Measurements from ENCODE around the gene FOXC2. TPM values are rescaled to one million over a fixed set of nuclear protein-coding genes. Genes with fewer than 3 reads are reported as not detected.
A peak's percentile ranks its signal among the peaks of the same experiment; 100 is the strongest.

FOXC2 gene
- total and polyA plus RNA-seq, 2 donors (not counting 1 experiment from before 2014, with no cell fraction given) = 0.50 to 1.1 TPM

- Histone ChIP-seq H3K9ac (ENCODE audit: insufficient read depth, low read length) (no peak overlapping the region), H3K4me1 (ENCODE audit: control insufficient read depth, extremely low read depth, insufficient read depth, low read length) (peaks cover 32% of the 10 kb centered on the region), H3K36me3 (ENCODE audit: control insufficient read depth, insufficient read depth, low read length) (no peaks in the 10 kb centered on the region), H3K4me3 (replicated peaks in 1 of 4; ENCODE audit: control extremely low read depth in 1 of 4, insufficient read depth in 1 of 4, low read depth in 3 of 4, low read length in 4 of 4) (no peak overlapping the region), H3K9me3 (ENCODE audit: control insufficient read depth, insufficient read depth, low read depth, low read length) (no peaks in the 10 kb centered on the region), H4K20me1 (ENCODE audit: control insufficient read depth, extremely low read depth, insufficient read depth, low read length) (no peaks in the 10 kb centered on the region), H2AFZ (ENCODE audit: low read length) (no peak overlapping the region), H3K27ac (ENCODE audit: insufficient read depth, low read length) (peak overlapping the region; percentile 46), H3K79me2 (ENCODE audit: control insufficient read depth, insufficient read depth, low read length) (no peaks in the 10 kb centered on the region), H3K27me3 (ENCODE audit: control insufficient read depth, insufficient read depth, low read length) (no peaks in the 10 kb centered on the region), H3K4me2 (ENCODE audit: extremely low read depth, insufficient read depth, low read length) (peak overlapping the region; percentile 37)
- TF ChIP-seq CTCF (conservative IDR thresholded peaks at IDR 0.05 in 1 of 2, IDR thresholded peaks at IDR 0.05 in 1 of 2; ENCODE audit: low read depth in 1 of 2, low read length in 2 of 2) (no peak), EZH2 (IDR thresholded peaks at IDR 0.05; ENCODE audit: low read length, missing control alignments) (no peak)
- peak; percentile 89 to 98 for DNase-seq (ENCODE audit: low read depth in 2 of 2)
Observed at GRCh38 chr16:86590501-86591144, 24.0 kb downstream of the FOXC2 start.

GRCh38 chr16:86591270-86591669, 24.6 kb downstream of the FOXC2 start:
- Histone ChIP-seq H4K20me1 (ENCODE audit: control insufficient read depth, extremely low read depth, insufficient read depth, low read length) (no peaks in the 10 kb centered on the region), H3K79me2 (ENCODE audit: control insufficient read depth, insufficient read depth, low read length) (no peaks in the 10 kb centered on the region), H3K36me3 (ENCODE audit: control insufficient read depth, insufficient read depth, low read length) (no peaks in the 10 kb centered on the region), H2AFZ (ENCODE audit: low read length) (no peak overlapping the region), H3K27me3 (ENCODE audit: control insufficient read depth, insufficient read depth, low read length) (no peaks in the 10 kb centered on the region), H3K27ac (ENCODE audit: insufficient read depth, low read length) (no peak overlapping the region), H3K4me1 (ENCODE audit: control insufficient read depth, extremely low read depth, insufficient read depth, low read length) (peaks cover 26% of the 10 kb centered on the region), H3K9ac (ENCODE audit: insufficient read depth, low read length) (no peak overlapping the region), H3K4me3 (replicated peaks in 1 of 4; ENCODE audit: control extremely low read depth in 1 of 4, insufficient read depth in 1 of 4, low read depth in 3 of 4, low read length in 4 of 4) (no peak overlapping the region), H3K9me3 (ENCODE audit: control insufficient read depth, insufficient read depth, low read depth, low read length) (no peaks in the 10 kb centered on the region), H3K4me2 (ENCODE audit: extremely low read depth, insufficient read depth, low read length) (no peak overlapping the region)
- TF ChIP-seq CTCF (conservative IDR thresholded peaks at IDR 0.05 in 1 of 2, IDR thresholded peaks at IDR 0.05 in 1 of 2; ENCODE audit: low read depth in 1 of 2, low read length in 2 of 2) (no peak), EZH2 (IDR thresholded peaks at IDR 0.05; ENCODE audit: low read length, missing control alignments) (no peak)
- DNase-seq (ENCODE audit: low read depth in 2 of 2) = no peak

- Histone ChIP-seq H4K20me1 (ENCODE audit: control insufficient read depth, extremely low read depth, insufficient read depth, low read length) (no peaks in the 10 kb centered on the region), H3K9ac (ENCODE audit: insufficient read depth, low read length) (no peak overlapping the region), H3K36me3 (ENCODE audit: control insufficient read depth, insufficient read depth, low read length) (no peaks in the 10 kb centered on the region), H2AFZ (ENCODE audit: low read length) (no peak overlapping the region), H3K27ac (ENCODE audit: insufficient read depth, low read length) (no peak overlapping the region), H3K9me3 (ENCODE audit: control insufficient read depth, insufficient read depth, low read depth, low read length) (no peaks in the 10 kb centered on the region), H3K4me1 (ENCODE audit: control insufficient read depth, extremely low read depth, insufficient read depth, low read length) (peaks cover 21% of the 10 kb centered on the region), H3K79me2 (ENCODE audit: control insufficient read depth, insufficient read depth, low read length) (no peaks in the 10 kb centered on the region), H3K4me2 (ENCODE audit: extremely low read depth, insufficient read depth, low read length) (peak overlapping the region; percentile 9), H3K27me3 (ENCODE audit: control insufficient read depth, insufficient read depth, low read length) (no peaks in the 10 kb centered on the region), H3K4me3 (replicated peaks in 1 of 4; ENCODE audit: control extremely low read depth in 1 of 4, insufficient read depth in 1 of 4, low read depth in 3 of 4, low read length in 4 of 4) (no peak overlapping the region)
- DNase-seq (ENCODE audit: low read depth in 2 of 2) = no peak
- TF ChIP-seq EZH2 (IDR thresholded peaks at IDR 0.05; ENCODE audit: low read length, missing control alignments) = no peak
- TF ChIP-seq CTCF (conservative IDR thresholded peaks at IDR 0.05 in 1 of 2, IDR thresholded peaks at IDR 0.05 in 1 of 2; ENCODE audit: low read depth in 1 of 2, low read length in 2 of 2) = no peak
Observed at GRCh38 chr16:86593913-86594620, 27.4 kb downstream of the FOXC2 start.
